Caco-2 (cell line): Measurements from ENCODE around the gene A4GALT. TPM values are rescaled to one million over a fixed set of nuclear protein-coding genes. Genes with fewer than 3 reads are reported as not detected.

Experiments used
- BruUV-seq: library from RNA; stranded (reverse); fragments of 400-500 nt; replicated peaks from 2 replicates; lab custom pipeline; 2021; lab: Mats Ljungman, UMichigan
- CTCF ChIA-PET: fragments of 300-600 bp; sonication (Branson Sonifier 250); formaldehyde crosslinking; loops from one replicate; lab custom pipeline; 2022; ENCODE audit warnings: antibody characterized with exemption; lab: Charles Lee
- POLR2A ChIA-PET: fragments of 300-600 bp; sonication (Branson Sonifier 250); formaldehyde crosslinking; loops from one replicate; lab custom pipeline; 2022; ENCODE audit warnings: antibody characterized with exemption; lab: Charles Lee
- DNase-seq, 2 experiments: peaks; one replicate each; pipeline versions ENCODE4 v3.0.0 to v3.0.0-alpha.2; 2020 to 2022
- H3K27me3 ChIP-seq: replicated peaks from 2 replicates; pipeline ENCODE4 v1.6.0; 2011; ENCODE audit warnings: low read length; ENCODE audit not compliant: control insufficient read depth, insufficient read depth
- H3K36me3 ChIP-seq: 2 replicates; pipeline ENCODE4 v1.5.1; 2011; ENCODE audit warnings: low read length; ENCODE audit not compliant: control insufficient read depth, insufficient read depth
- H3K4me1 ChIP-seq: fragments of 250-450 bp; sonication (Bioruptor Pico); 2 replicates; pipeline ENCODE4 v1.5.1; 2020; ENCODE audit warnings: mild to moderate bottlenecking
- H3K4me3 ChIP-seq: 2 replicates; pipeline ENCODE4 v1.5.1; 2011; ENCODE audit warnings: low read depth, mild to moderate bottlenecking, control low read depth, low read length
- H3K9me3 ChIP-seq: fragments of 250-450 bp; sonication (Bioruptor Pico); 2 replicates; pipeline ENCODE4 v1.5.1; 2020; ENCODE audit warnings: mild to moderate bottlenecking, moderate library complexity
- H3K27ac Mint-ChIP-seq: one replicate; pipeline ENCODE4 v1.8.0; 2022; ENCODE audit warnings: mixed read lengths; ENCODE audit not compliant: unreplicated experiment
- H3K27me3 Mint-ChIP-seq: one replicate; pipeline ENCODE4 v1.8.0; 2022; ENCODE audit warnings: mixed read lengths; ENCODE audit not compliant: insufficient read depth, unreplicated experiment
- H3K36me3 Mint-ChIP-seq: one replicate; pipeline ENCODE4 v1.8.0; 2022; ENCODE audit warnings: mild to moderate bottlenecking, mixed read lengths; ENCODE audit not compliant: insufficient read depth, unreplicated experiment
- H3K4me1 Mint-ChIP-seq: one replicate; pipeline ENCODE4 v1.8.0; 2022; ENCODE audit warnings: low read depth, mixed read lengths; ENCODE audit not compliant: unreplicated experiment
- H3K4me3 Mint-ChIP-seq: one replicate; pipeline ENCODE4 v1.8.0; 2022; ENCODE audit warnings: mild to moderate bottlenecking, moderate library complexity, mixed read lengths; ENCODE audit not compliant: unreplicated experiment
- H3K9me3 Mint-ChIP-seq: one replicate; pipeline ENCODE4 v1.8.0; 2022; ENCODE audit warnings: mixed read lengths; ENCODE audit not compliant: unreplicated experiment
- CTCF ChIP-seq, 2 experiments: fragments of 200-600 bp in 1 of 2; IDR thresholded peaks; 1 replicate in 1 of 2; 2 replicates in 1 of 2; pipeline versions ENCODE4 v1.5.1 to v1.8.0; 2011 to 2022; ENCODE audit warnings: antibody characterized with exemption in 1 of 2, control low read depth in 1 of 2, inconsistent platforms in 1 of 2, low read depth in 1 of 2, low read length in 1 of 2, mild to moderate bottlenecking in 1 of 2, moderate library complexity in 1 of 2; ENCODE audit not compliant: insufficient read depth in 1 of 2, severe bottlenecking in 1 of 2, unreplicated experiment in 1 of 2
- intact Hi-C: fragments of 100-400 bp; cut with micrococcal nuclease; formaldehyde crosslinking; loops from one replicate; pipeline ENCODE4 v1.10.0; 2022; ENCODE audit not compliant: unreplicated experiment
- total RNA-seq: library from RNA; stranded (reverse); gene quantifications from 2 replicates; pipeline ENCODE4 v1.2.3, GENCODE V29; 2022

A4GALT gene
- total RNA-seq, 1 experiment from 2014 or later, result 16.2 TPM

GRCh38 chr22:42696331-42696967, 24.2 kb downstream of the A4GALT start:
- Mint-ChIP-seq H3K4me1 (peaks cover 6% of the 10 kb centered on the region), H3K27ac (no peak overlapping the region), H3K27me3 (no peaks in the 10 kb centered on the region), H3K4me3 (no peak overlapping the region), H3K9me3 (no peaks in the 10 kb centered on the region), H3K36me3 (no peaks in the 10 kb centered on the region)
- Histone ChIP-seq H3K27me3 (no peaks in the 10 kb centered on the region), H3K4me3 (no peak overlapping the region), H3K9me3 (no peaks in the 10 kb centered on the region), H3K4me1 (peaks cover 23% of the 10 kb centered on the region), H3K36me3 (no peaks in the 10 kb centered on the region)
- intact Hi-C loops, result no loop called here
- BruUV-seq, result no TSS peak
- no peak for TF ChIP-seq CTCF (IDR thresholded peaks at IDR 0.05; ENCODE audit: insufficient read depth in 1 of 2, low read depth in 1 of 2, low read length in 1 of 2, severe bottlenecking in 1 of 2, unreplicated experiment in 1 of 2)
- DNase-seq, result no peak
- ChIA-PET POLR2A (no interaction called here), CTCF (interaction anchor here (0.7 kb wide), 1 partner anchor 612 kb away, joined by 3 read pairs; no protein-coding TSS in a partner anchor)

- no TSS peak for BruUV-seq
- POLR2A ChIA-PET, result no interaction called here
- Mint-ChIP-seq H3K27ac (no peak overlapping the region), H3K36me3 (no peaks in the 10 kb centered on the region), H3K27me3 (no peaks in the 10 kb centered on the region), H3K9me3 (no peaks in the 10 kb centered on the region), H3K4me1 (peaks cover 6% of the 10 kb centered on the region), H3K4me3 (no peak overlapping the region)
- Histone ChIP-seq H3K4me3 (no peak overlapping the region), H3K4me1 (peaks cover 23% of the 10 kb centered on the region), H3K27me3 (no peaks in the 10 kb centered on the region), H3K36me3 (no peaks in the 10 kb centered on the region), H3K9me3 (no peaks in the 10 kb centered on the region)
- CTCF ChIA-PET, result no interaction called here
- TF ChIP-seq CTCF (IDR thresholded peaks at IDR 0.05; ENCODE audit: insufficient read depth in 1 of 2, low read depth in 1 of 2, low read length in 1 of 2, severe bottlenecking in 1 of 2, unreplicated experiment in 1 of 2), result no peak
- no peak for DNase-seq
- intact Hi-C loops, result no loop called here
Observed at GRCh38 chr22:42695294-42695693, 25.4 kb downstream of the A4GALT start.

GRCh38 chr22:42693763-42694683, 26.6 kb downstream of the A4GALT start:
- H3K9me3 Mint-ChIP-seq, result no peaks in the 10 kb centered on the region
- H3K27me3 ChIP-seq, result no peaks in the 10 kb centered on the region
- H3K4me3 ChIP-seq, result no peak overlapping the region
- no peak overlapping the region for H3K27ac Mint-ChIP-seq
- peaks cover 6% of the 10 kb centered on the region for H3K4me1 Mint-ChIP-seq
- H3K4me1 ChIP-seq, result peaks cover 30% of the 10 kb centered on the region
- H3K27me3 Mint-ChIP-seq, result no peaks in the 10 kb centered on the region
- H3K9me3 ChIP-seq, result no peaks in the 10 kb centered on the region
- H3K4me3 Mint-ChIP-seq, result no peak overlapping the region
- intact Hi-C loops, result no loop called here
- ChIA-PET POLR2A (interaction anchor here (0.6 kb wide), 1 partner anchor 663 kb away, joined by 3 read pairs; no protein-coding TSS in a partner anchor), CTCF (no interaction called here)
- BruUV-seq, result no TSS peak
- no peak for TF ChIP-seq CTCF (IDR thresholded peaks at IDR 0.05; ENCODE audit: insufficient read depth in 1 of 2, low read depth in 1 of 2, low read length in 1 of 2, severe bottlenecking in 1 of 2, unreplicated experiment in 1 of 2)
- no peaks in the 10 kb centered on the region for H3K36me3 ChIP-seq
- no peaks in the 10 kb centered on the region for H3K36me3 Mint-ChIP-seq
- no peak for DNase-seq
